Measurements from ENCODE around the gene TRIM24. TPM values are rescaled to one million over a fixed set of nuclear protein-coding genes. Genes with fewer than 3 reads are reported as not detected.
"Not testable (repeated sequence)": the region's sequence is repeated elsewhere in the genome, so short reads cannot be mapped to it uniquely, and the experiment has no call there.

TRIM24 gene
- total RNA-seq, 4 donors from 2014 or later = 12.1 to 26.9 (median 19.6) TPM

GRCh38 chr7:138478499-138478908, 18.4 kb downstream of the TRIM24 start:
- intact Hi-C loops (cut with DNase I; ENCODE audit: low total_unique reads) = no loop called here
- no peak for TF ChIP-seq POLR2AphosphoS5 (IDR thresholded peaks at IDR 0.05)
- no peak for TF ChIP-seq POLR2A (IDR thresholded peaks at IDR 0.05)
- TF ChIP-seq, protein P1, sequence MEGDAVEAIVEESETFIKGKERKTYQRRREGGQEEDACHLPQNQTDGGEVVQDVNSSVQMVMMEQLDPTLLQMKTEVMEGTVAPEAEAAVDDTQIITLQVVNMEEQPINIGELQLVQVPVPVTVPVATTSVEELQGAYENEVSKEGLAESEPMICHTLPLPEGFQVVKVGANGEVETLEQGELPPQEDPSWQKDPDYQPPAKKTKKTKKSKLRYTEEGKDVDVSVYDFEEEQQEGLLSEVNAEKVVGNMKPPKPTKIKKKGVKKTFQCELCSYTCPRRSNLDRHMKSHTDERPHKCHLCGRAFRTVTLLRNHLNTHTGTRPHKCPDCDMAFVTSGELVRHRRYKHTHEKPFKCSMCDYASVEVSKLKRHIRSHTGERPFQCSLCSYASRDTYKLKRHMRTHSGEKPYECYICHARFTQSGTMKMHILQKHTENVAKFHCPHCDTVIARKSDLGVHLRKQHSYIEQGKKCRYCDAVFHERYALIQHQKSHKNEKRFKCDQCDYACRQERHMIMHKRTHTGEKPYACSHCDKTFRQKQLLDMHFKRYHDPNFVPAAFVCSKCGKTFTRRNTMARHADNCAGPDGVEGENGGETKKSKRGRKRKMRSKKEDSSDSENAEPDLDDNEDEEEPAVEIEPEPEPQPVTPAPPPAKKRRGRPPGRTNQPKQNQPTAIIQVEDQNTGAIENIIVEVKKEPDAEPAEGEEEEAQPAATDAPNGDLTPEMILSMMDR (IDR thresholded peaks at IDR 0.05) = no peak
- no peak for TF ChIP-seq EP300 (IDR thresholded peaks at IDR 0.05; ENCODE audit: low read depth)
- in situ Hi-C loops (cut with MboI; ENCODE audit: low pct_ligation_motif_present in 1 of 4, low pct_unique_long_range_greater_than_20kb in 1 of 4, low sequenced_read_pairs in 3 of 4) = no loop called here
- H3K4me3 ChIP-seq = no peak overlapping the region
- H3K36me3 ChIP-seq = no peaks in the 10 kb centered on the region
- H3K27me3 ChIP-seq = no peaks in the 10 kb centered on the region
- no peak for DNase-seq
- H3K4me1 ChIP-seq = peaks cover 0 to 38% (median 17%) of the 10 kb centered on the region in 4 donors
- peak overlapping the region in 1 of 4 donors; percentile 13 for H3K27ac ChIP-seq
- H3K9me3 ChIP-seq = no peaks in the 10 kb centered on the region
- WGBS, 2 donors (ENCODE audit: low coverage in 1 of 2) = 38 to 60% methylated on average over 1 of the region's 1 CpG

DNA sequence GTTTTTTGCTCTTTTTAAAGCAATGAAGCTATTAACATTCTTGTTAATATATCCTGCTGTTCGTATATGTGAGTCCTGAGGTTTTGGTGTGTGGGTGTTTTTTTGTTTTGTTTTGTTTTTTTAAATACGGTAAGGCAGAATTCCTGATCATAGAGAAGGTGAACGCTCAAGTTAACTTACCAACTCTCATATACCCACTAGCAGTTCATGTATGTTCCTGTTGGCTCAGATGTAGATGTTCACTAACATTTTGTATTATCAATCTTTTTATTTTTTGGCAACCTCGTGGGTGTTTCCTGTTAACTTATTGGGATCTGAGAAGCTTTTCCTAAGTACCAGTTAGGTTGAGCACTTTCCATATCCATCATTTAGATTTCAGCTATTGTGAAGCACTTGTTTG, 20.5 kb downstream of the TRIM24 start:
- Histone ChIP-seq H3K4me1 (peaks cover 0 to 38% (median 17%) of the 10 kb centered on the region in 4 donors), H3K9me3 (no peaks in the 10 kb centered on the region), H3K4me3 (no peak overlapping the region), H3K27ac (no peak overlapping the region), H3K36me3 (no peaks in the 10 kb centered on the region), H3K27me3 (no peaks in the 10 kb centered on the region)
- in situ Hi-C loops (cut with MboI; ENCODE audit: low pct_ligation_motif_present in 1 of 4, low pct_unique_long_range_greater_than_20kb in 1 of 4, low sequenced_read_pairs in 3 of 4) (no loop called here), intact Hi-C loops (cut with DNase I; ENCODE audit: low total_unique reads) (no loop called here)
- TF ChIP-seq POLR2A (IDR thresholded peaks at IDR 0.05) (no peak), POLR2AphosphoS5 (IDR thresholded peaks at IDR 0.05) (no peak), EP300 (IDR thresholded peaks at IDR 0.05; ENCODE audit: low read depth) (no peak)
- TF ChIP-seq, protein P1 (IDR thresholded peaks at IDR 0.05) = no peak
- DNase-seq = no peak
- WGBS, 2 donors (ENCODE audit: low coverage in 1 of 2) = 33 to 75% methylated on average over 1 to 4 of the region's 4 CpGs

DNA sequence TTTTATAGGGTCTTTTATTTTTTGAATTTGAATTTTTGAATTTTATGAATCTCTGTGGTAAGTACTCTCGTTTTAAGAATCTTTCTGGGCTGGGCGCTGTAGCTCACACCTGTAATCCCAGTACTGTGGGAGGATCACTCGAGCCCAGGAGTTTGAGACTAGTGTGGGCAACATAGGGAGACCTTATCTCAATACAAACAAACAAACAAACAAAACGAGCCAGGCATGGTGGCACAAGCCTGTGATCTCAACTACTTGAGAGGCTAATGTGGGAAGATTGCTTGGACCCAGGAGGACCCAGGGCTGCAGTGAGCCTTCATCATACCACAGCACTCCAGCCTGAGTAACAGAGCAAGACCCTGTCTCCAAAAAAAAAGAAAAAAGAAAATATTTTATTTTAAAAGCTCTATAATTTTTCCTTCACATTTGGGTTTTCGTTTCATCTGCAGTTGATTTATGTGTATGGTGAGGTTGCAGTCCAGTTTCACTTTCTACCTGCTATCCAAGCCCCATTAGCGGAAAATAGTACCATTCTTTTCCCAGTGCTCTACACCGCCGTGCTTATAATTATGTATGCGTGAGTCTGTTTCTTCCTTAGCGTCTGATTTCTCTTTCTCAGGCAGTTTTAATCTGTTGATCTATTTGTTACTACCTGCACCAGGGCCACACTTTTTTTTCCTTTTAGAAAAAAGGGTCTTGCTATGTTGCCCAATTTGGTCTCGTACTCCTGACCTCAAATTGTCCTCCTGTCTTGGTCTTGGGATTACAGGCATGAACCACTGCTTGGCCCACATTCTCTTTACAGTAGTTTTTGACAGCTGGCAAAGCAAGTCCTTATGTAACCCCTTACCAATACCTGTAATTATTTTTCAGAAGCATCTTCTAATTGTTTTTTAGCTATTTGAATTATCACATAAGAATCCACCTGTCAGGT, 21.7 kb downstream of the TRIM24 start:
- in situ Hi-C loops (cut with MboI; ENCODE audit: low pct_ligation_motif_present in 1 of 4, low pct_unique_long_range_greater_than_20kb in 1 of 4, low sequenced_read_pairs in 3 of 4) (no loop called here), intact Hi-C loops (cut with DNase I; ENCODE audit: low total_unique reads) (no loop called here)
- TF ChIP-seq, protein P1 (IDR thresholded peaks at IDR 0.05) = no peak
- TF ChIP-seq POLR2AphosphoS5 (IDR thresholded peaks at IDR 0.05) (no peak), EP300 (IDR thresholded peaks at IDR 0.05; ENCODE audit: low read depth) (no peak), POLR2A (IDR thresholded peaks at IDR 0.05) (no peak)
- Histone ChIP-seq H3K27ac (no peak overlapping the region), H3K36me3 (no peaks in the 10 kb centered on the region), H3K4me3 (no peak overlapping the region), H3K9me3 (no peaks in the 10 kb centered on the region), H3K27me3 (no peaks in the 10 kb centered on the region), H3K4me1 (peaks cover 0 to 26% (median 13%) of the 10 kb centered on the region in 4 donors)
- WGBS, 2 donors (ENCODE audit: low coverage in 1 of 2) = 77 to 83% methylated on average over 8 to 11 of the region's 11 CpGs
- no peak for DNase-seq

GRCh38 chr7:138483531-138483930, 23.5 kb downstream of the TRIM24 start:
- Histone ChIP-seq H3K4me3 (no peak overlapping the region), H3K27me3 (no peaks in the 10 kb centered on the region), H3K27ac (no peak overlapping the region), H3K9me3 (no peaks in the 10 kb centered on the region), H3K4me1 (peaks cover 0 to 11% (median 1%) of the 10 kb centered on the region in 4 donors), H3K36me3 (no peaks in the 10 kb centered on the region)
- DNase-seq = no peak
- in situ Hi-C loops (cut with MboI; ENCODE audit: low pct_ligation_motif_present in 1 of 4, low pct_unique_long_range_greater_than_20kb in 1 of 4, low sequenced_read_pairs in 3 of 4) = no loop called here
- TF ChIP-seq POLR2A (IDR thresholded peaks at IDR 0.05) = no peak
- intact Hi-C loops (cut with DNase I; ENCODE audit: low total_unique reads) = no loop called here
- 40 to 92% methylated on average over 1 to 2 of the region's 2 CpGs for WGBS, 2 donors (ENCODE audit: low coverage in 1 of 2)

DNA sequence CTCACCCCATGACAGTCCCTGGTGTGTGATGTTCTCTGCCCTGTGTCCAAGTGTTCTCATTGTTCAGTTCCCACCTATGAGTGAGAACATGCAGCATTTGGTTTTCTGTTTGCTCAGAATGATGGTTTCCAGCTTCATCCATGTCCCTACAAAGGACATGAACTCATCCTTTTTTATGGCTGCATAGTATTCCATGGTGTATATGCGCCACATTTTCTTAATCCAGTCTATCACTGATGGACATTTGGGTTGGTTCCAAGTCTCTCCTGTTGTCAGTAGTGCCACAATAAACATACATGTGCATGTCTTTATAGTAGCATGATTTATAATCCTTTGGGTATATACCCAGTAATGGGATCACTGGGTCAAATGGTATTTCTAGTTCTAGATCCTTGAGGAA, 25.4 kb downstream of the TRIM24 start:
- intact Hi-C loops (cut with DNase I; ENCODE audit: low total_unique reads); H3K9me3 ChIP-seq: not testable (repeated sequence)
- 96 to 100% methylated on average over 1 of the region's 1 CpG for WGBS, 2 donors (ENCODE audit: low coverage in 1 of 2)

GRCh38 chr7:138489139-138489538, 29.1 kb downstream of the TRIM24 start:
- H3K36me3 ChIP-seq; H3K4me3 ChIP-seq; H3K27ac ChIP-seq; H3K9me3 ChIP-seq; DNase-seq; intact Hi-C loops (cut with DNase I; ENCODE audit: low total_unique reads); in situ Hi-C loops (cut with MboI; ENCODE audit: low pct_ligation_motif_present in 1 of 4, low pct_unique_long_range_greater_than_20kb in 1 of 4, low sequenced_read_pairs in 3 of 4); H3K27me3 ChIP-seq; H3K4me1 ChIP-seq: not testable (repeated sequence)
- 87 to 98% methylated on average over 6 of the region's 6 CpGs for WGBS, 2 donors (ENCODE audit: low coverage in 1 of 2)

More for the DNA sequence above, 25.4 kb downstream of the TRIM24 start:
- H3K36me3 ChIP-seq; H3K27me3 ChIP-seq; H3K4me1 ChIP-seq; DNase-seq; H3K27ac ChIP-seq; in situ Hi-C loops (cut with MboI; ENCODE audit: low pct_ligation_motif_present in 1 of 4, low pct_unique_long_range_greater_than_20kb in 1 of 4, low sequenced_read_pairs in 3 of 4); H3K4me3 ChIP-seq: not testable (repeated sequence)
